Activated CD4-positive, alpha-beta memory T cell treated with anti-CD3 and anti-CD28 coated beads, Interleukin-2, amount 10 ng/mL, durations not matched to agents 7 days and 5 days (primary cell): ENCODE measurements around the gene CHST11. TPM values are rescaled to one million over a fixed set of nuclear protein-coding genes. Genes with fewer than 3 reads are reported as not detected.
A peak's percentile ranks its signal among the peaks of the same experiment; 100 is the strongest.

ENCODE experiments used
- CTCF ChIA-PET: fragments of 350-600 bp; sonication (Branson Sonifier 250); formaldehyde crosslinking; loops from one replicate; lab custom pipeline; 2021; ENCODE audit warnings: antibody characterized with exemption, inconsistent platforms; lab: Charles Lee
- POLR2A ChIA-PET: fragments of 350-600 bp; sonication (Branson Sonifier 250); formaldehyde crosslinking; loops from one replicate; lab custom pipeline; 2021; ENCODE audit warnings: antibody characterized with exemption; lab: Charles Lee
- DNase-seq: peaks from one replicate; pipeline ENCODE4 v3.0.0-alpha.2; 2020
- H3K27ac Mint-ChIP-seq: one replicate; pipeline ENCODE4 v1.8.0; 2021; ENCODE audit warnings: mild to moderate bottlenecking, mixed read lengths
- H3K27me3 Mint-ChIP-seq: one replicate; pipeline ENCODE4 v1.8.0; 2021; ENCODE audit warnings: mixed read lengths
- H3K36me3 Mint-ChIP-seq: one replicate; pipeline ENCODE4 v1.8.0; 2021; ENCODE audit warnings: low read depth, mixed read lengths
- H3K4me1 Mint-ChIP-seq: one replicate; pipeline ENCODE4 v1.8.0; 2021; ENCODE audit warnings: mixed read lengths
- H3K4me3 Mint-ChIP-seq: one replicate; pipeline ENCODE4 v1.8.0; 2021; ENCODE audit warnings: mild to moderate bottlenecking, mixed read lengths
- H3K9me3 Mint-ChIP-seq: one replicate; pipeline ENCODE4 v1.8.0; 2021; ENCODE audit warnings: mixed read lengths
- total RNA-seq, 2 experiments: library from RNA; stranded (reverse); gene quantifications; one replicate each; pipeline ENCODE4 v1.2.3, GENCODE V29; 2021

CHST11 gene
- total RNA-seq, 2 experiments from 2014 or later = 124 to 125 TPM

DNA sequence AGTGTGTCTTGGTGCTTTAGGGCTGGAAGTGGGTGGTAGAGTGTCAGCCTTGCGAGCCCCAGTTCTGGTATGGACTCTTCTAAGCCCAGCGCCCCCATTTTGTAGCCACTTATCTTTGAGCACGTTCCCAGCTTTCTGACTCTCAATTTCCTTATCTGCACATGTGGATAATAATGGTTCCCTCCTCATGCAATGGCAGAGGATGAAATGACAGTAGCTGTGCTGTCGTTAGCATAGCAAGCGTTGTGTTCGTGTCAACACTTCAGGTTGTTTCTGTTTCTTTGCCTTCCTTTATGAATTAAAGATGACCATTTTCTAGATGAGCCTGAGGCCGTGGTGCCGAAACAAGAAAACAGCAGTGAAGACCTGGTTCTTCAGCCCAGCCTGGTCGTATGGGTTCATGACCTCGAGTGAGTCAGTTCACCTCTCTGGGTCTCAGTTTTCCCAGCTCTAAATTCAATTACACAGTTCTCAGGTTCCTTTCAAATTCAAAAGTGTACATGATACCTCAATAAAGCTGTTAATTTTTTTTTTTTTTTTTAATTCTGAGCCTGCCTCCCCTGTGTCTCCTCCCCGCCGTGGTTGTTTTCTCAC lies 268.3 kb downstream of the CHST11 start:
- Mint-ChIP-seq H3K9me3 (no peaks in the 10 kb centered on the region), H3K27ac (no peak overlapping the region), H3K4me3 (no peak overlapping the region), H3K27me3 (no peaks in the 10 kb centered on the region), H3K36me3 (peaks cover 32% of the 10 kb centered on the region), H3K4me1 (peaks cover 48% of the 10 kb centered on the region)
- ChIA-PET POLR2A (no interaction called here), CTCF (interaction anchor here (1.0 kb wide), 1 partner anchor 314 kb away, joined by 3 read pairs; no protein-coding TSS in a partner anchor)
- DNase-seq = no peak

DNA sequence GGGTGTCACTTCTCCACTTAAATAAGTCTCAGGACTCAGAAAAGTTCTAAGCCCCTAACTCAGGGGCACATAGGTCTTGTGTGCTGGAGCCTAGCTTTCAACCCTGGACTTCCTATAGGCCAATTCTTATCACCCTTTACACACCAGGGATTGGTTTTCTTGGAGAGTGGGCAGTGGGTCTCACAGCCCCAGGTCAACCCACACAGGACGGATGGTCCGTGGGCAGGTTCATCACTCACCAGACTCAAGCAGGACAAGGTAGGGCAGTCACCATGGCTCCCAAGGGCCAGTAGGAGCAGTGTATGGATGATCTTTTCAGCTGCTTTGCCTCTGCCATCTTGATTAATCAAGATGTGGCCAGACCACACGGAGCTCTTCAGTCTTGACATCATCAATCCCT lies 268.9 kb downstream of the CHST11 start:
- CTCF ChIA-PET = interaction anchor here (1.0 kb wide), 1 partner anchor 313 kb away, joined by 3 read pairs; no protein-coding TSS in a partner anchor

DNA sequence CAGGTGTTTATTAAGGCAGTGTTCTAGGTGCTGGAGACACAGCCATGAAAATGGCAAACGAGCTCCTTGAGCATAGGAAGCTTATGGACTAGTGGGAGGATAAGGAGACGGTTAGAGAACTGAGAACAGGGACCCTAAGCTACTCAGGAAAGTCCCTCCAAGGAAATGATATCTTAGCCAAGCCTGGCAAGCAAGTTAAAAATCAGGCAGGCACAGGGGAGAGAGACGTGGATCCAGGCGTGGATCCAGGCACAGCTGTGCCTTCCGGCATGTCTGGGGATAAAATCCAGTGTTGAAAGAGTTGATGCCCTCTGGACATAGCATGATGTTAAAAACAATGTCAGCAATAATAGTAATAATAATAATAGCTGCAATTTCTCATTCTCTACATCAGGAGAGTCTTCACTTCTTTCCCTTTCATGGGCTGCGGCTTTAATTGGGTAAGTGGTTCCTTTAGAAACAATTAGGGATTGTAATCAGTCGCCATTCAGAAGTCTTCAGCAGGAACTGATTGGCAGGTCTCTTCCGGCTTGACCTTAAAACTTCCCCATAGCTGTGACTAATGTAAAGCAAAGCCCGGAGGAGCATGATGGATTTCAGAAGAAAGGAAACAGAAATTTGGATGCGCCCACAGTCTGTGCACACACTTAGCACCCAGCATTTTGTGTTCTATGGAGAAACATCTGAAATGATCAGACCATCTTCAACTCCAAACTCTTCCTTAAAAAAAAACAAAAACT lies 271.1 kb downstream of the CHST11 start:
- Mint-ChIP-seq H3K36me3 (peaks cover 19% of the 10 kb centered on the region), H3K27me3 (no peaks in the 10 kb centered on the region), H3K4me1 (peaks cover 30% of the 10 kb centered on the region), H3K4me3 (no peak overlapping the region), H3K27ac (no peak overlapping the region), H3K9me3 (no peaks in the 10 kb centered on the region)
- DNase-seq = no peak
- POLR2A ChIA-PET = interaction anchor here (1.3 kb wide), 1 partner anchor 16 kb away, joined by 3 read pairs; no protein-coding TSS in a partner anchor
- CTCF ChIA-PET = interaction anchor here (1.2 kb wide), 1 partner anchor 63 kb away, joined by 3 read pairs; no protein-coding TSS in a partner anchor

More for the DNA sequence above, 268.9 kb downstream of the CHST11 start:
- POLR2A ChIA-PET = no interaction called here
- H3K4me1 Mint-ChIP-seq = peaks cover 43% of the 10 kb centered on the region
- DNase-seq = no peak
- H3K27ac Mint-ChIP-seq = no peak overlapping the region
- H3K27me3 Mint-ChIP-seq = no peaks in the 10 kb centered on the region
- no peaks in the 10 kb centered on the region for H3K9me3 Mint-ChIP-seq
- peaks cover 29% of the 10 kb centered on the region for H3K36me3 Mint-ChIP-seq
- no peak overlapping the region for H3K4me3 Mint-ChIP-seq

DNA sequence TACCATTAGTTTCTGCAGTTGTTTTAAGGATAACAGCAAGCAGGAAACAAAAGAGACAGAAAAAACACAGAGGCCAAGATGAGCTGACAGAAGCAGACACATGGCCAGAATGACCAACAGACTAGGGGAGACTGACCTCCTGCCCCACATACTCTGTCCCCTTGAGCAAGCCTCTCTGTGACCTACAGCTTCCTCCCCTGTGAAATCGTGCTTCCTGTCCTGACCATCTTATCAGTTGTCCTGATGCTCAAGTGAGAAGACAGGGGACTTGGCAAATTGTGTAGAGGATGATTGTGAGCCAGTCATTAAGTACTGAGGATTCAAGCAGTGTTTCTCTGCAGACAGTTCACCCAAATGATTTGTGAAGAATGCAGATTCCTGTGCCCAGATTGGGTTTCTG lies 272.3 kb downstream of the CHST11 start:
- no peaks in the 10 kb centered on the region for H3K27me3 Mint-ChIP-seq
- ChIA-PET POLR2A (no interaction called here), CTCF (no interaction called here)
- no peak for DNase-seq
- peak overlapping the region; percentile 40 for H3K27ac Mint-ChIP-seq
- H3K36me3 Mint-ChIP-seq = peaks cover 14% of the 10 kb centered on the region
- H3K4me3 Mint-ChIP-seq = no peak overlapping the region
- H3K9me3 Mint-ChIP-seq = no peaks in the 10 kb centered on the region
- H3K4me1 Mint-ChIP-seq = peaks cover 34% of the 10 kb centered on the region

DNA sequence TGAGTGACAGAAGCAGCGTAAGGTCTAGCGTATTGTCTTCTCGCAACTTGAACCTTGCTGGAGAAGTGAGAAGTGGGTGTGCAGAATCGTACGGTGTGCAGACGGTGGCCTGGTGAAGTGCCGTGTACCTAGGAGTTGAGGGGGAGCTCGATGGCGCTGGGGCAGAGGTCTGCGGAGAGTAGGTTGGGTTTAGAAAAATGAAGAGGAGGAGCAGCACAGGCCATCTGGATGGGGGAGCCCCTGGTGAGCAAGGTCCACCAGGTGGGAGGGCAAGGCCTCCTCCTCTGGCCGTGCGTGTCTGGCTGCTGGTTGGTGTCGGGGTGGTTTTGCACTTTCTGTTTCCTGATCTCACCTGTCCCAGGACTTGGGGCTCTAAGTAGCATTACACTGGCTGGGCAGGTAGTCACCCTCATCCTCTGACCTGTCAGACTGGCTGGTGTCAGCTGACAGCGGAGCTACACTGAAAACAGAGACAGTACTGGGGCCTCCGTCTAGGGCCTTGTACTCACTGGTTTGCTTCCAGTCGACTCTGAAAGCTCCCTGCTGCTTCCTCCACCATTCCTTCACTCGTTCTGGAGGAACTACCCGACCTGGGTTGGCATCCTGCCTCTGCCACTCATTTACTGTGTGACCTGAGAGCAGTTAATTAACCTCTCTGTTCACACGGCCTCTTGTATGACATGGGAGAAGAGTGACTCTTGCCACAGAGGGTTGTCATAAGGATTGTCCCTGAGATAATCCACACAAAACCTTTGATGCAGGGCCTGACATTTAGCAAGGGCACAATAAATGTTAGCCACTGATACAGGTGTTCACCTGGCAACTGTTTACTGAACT lies 273.1 kb downstream of the CHST11 start:
- H3K9me3 Mint-ChIP-seq = no peaks in the 10 kb centered on the region
- ChIA-PET CTCF (no interaction called here), POLR2A (no interaction called here)
- peak overlapping the region; percentile 40 for H3K27ac Mint-ChIP-seq
- DNase-seq = no peak
- no peaks in the 10 kb centered on the region for H3K27me3 Mint-ChIP-seq
- no peak overlapping the region for H3K4me3 Mint-ChIP-seq
- H3K36me3 Mint-ChIP-seq = peaks cover 13% of the 10 kb centered on the region
- peaks cover 40% of the 10 kb centered on the region for H3K4me1 Mint-ChIP-seq

DNA sequence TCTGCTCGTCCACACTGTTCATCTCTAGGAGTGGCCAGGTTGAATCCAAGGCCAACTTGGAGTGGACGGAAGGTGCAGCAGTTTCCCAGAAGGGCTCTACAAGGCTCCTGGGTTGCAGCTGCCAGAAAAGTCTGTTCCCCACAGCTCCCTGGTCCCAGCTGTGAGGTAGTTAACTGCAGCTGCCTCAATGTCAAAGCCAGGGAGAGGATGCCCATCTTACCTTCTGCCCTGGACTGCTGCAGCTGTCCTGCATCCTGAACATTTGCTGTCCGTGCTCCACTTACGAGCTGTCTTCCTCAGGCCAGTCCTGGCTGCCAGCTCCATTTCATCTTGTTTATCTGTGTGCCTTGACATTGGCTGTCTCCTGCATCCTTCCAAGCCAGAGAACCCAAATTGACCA lies 274.0 kb downstream of the CHST11 start:
- DNase-seq = no peak
- no peak overlapping the region for H3K4me3 Mint-ChIP-seq
- ChIA-PET CTCF (no interaction called here), POLR2A (no interaction called here)
- peaks cover 49% of the 10 kb centered on the region for H3K4me1 Mint-ChIP-seq
- H3K36me3 Mint-ChIP-seq = peaks cover 9% of the 10 kb centered on the region
- peak overlapping the region; percentile 2 for H3K27ac Mint-ChIP-seq
- no peaks in the 10 kb centered on the region for H3K9me3 Mint-ChIP-seq
- no peaks in the 10 kb centered on the region for H3K27me3 Mint-ChIP-seq

DNA sequence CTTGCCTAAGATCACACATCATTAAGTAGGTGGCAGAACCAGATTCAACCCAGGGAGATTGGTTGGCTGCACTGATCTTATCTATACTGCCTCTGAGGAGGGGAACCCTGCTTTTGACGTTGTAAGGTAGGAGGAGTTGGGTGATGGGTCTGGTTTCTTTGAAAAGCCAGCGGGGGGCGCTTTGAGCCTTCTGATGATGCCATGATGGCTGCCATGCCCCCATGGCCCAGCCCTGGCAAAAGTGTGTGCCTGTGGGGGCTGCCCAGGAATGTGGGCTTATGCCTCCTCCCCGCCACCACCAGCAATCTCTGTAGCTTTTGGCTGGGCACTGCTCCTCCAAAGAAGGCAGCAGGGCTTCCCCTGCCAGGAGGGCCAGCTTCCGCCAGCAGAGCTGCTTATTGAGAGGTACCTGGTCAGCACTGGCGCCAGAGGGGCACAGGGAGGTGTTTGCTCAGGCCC lies 277.0 kb downstream of the CHST11 start:
- ChIA-PET POLR2A (no interaction called here), CTCF (no interaction called here)
- H3K4me3 Mint-ChIP-seq = no peak overlapping the region
- no peaks in the 10 kb centered on the region for H3K9me3 Mint-ChIP-seq
- H3K4me1 Mint-ChIP-seq = peaks cover 73% of the 10 kb centered on the region
- no peak overlapping the region for H3K27ac Mint-ChIP-seq
- no peaks in the 10 kb centered on the region for H3K27me3 Mint-ChIP-seq
- peaks cover 14% of the 10 kb centered on the region for H3K36me3 Mint-ChIP-seq
- DNase-seq = peak; percentile 42

DNA sequence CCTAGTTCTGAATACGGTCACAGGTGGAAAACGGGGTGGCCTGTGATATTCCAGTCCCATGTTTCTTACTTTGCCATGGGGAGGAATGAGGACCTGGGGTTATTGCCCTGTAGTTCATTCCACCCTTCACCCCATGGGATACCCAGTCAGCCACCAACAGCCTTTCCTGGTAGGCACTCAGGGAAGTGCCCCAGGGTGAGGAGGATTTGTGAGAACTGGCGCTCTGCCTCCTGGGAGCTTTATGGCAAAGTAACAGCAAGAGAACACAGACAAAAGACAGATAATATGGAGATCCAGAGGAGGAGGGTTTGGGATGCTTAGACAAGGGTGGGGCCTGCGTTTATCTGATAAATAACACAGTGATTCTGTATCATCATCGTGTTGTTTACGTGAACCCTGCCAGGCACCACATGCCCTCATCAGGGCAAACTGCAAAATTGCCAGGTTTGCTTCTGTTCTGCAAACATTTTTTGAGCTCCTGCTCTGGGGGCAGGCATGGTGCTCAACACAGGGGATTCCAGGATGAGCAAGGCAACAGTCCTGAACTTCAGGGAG lies 277.9 kb downstream of the CHST11 start:
- Mint-ChIP-seq H3K9me3 (no peaks in the 10 kb centered on the region), H3K27me3 (no peaks in the 10 kb centered on the region), H3K36me3 (peaks cover 9% of the 10 kb centered on the region), H3K27ac (peak overlapping the region; percentile 16), H3K4me1 (peaks cover 73% of the 10 kb centered on the region), H3K4me3 (no peak overlapping the region)
- no peak for DNase-seq
- ChIA-PET CTCF (interaction anchor here (1.8 kb wide), 1 partner anchor 353 kb away, joined by 5 read pairs; no protein-coding TSS in a partner anchor), POLR2A (no interaction called here)

DNA sequence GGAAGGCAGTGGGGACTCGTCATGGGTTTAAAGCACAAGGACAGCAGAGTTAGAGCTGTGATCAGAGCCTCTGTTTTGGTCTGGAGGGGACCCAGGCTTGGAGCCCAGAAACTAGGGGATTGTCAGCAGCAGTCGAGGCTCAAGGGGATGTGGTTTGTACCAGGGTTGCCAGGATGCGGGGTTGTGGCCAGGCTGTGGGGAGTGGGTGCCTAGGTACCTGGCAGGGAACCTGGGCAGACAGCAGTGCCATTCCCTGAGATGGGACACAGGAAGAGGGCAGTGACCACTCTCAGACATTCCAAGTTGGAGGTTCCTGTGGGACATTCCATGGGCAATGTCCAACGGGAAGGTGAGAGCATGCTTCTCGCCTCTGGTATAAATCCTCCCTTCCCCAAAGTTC lies 279.1 kb downstream of the CHST11 start:
- peaks cover 8% of the 10 kb centered on the region for H3K36me3 Mint-ChIP-seq
- H3K27ac Mint-ChIP-seq = peak overlapping the region; percentile 6
- DNase-seq = peak; percentile 38
- H3K27me3 Mint-ChIP-seq = no peaks in the 10 kb centered on the region
- H3K9me3 Mint-ChIP-seq = no peaks in the 10 kb centered on the region
- H3K4me3 Mint-ChIP-seq = no peak overlapping the region
- CTCF ChIA-PET = interaction anchor here (1.8 kb wide), 1 partner anchor 354 kb away, joined by 5 read pairs; no protein-coding TSS in a partner anchor
- POLR2A ChIA-PET = no interaction called here
- peaks cover 82% of the 10 kb centered on the region for H3K4me1 Mint-ChIP-seq

DNA sequence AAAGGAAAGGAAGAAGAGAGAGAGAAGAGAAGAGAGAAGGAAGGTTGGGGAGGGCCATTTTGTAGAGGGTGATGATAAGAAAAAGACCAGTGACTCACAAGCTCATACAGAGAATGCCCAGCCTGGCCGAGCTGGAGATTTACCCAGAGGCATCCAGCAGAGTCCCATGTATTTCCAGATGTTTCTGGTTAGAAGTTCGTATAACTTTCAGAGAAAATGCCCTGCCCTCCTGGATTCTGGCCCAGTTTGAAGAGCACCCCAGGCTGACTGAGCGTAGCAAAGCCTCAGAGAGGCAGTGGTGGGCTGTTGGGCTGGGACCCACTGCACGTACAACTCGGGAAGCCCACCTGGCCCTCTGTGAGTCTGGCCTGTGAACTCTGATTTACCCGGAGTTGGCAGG lies 279.6 kb downstream of the CHST11 start:
- CTCF ChIA-PET = interaction anchor here (1.8 kb wide), 1 partner anchor 355 kb away, joined by 5 read pairs; no protein-coding TSS in a partner anchor

DNA sequence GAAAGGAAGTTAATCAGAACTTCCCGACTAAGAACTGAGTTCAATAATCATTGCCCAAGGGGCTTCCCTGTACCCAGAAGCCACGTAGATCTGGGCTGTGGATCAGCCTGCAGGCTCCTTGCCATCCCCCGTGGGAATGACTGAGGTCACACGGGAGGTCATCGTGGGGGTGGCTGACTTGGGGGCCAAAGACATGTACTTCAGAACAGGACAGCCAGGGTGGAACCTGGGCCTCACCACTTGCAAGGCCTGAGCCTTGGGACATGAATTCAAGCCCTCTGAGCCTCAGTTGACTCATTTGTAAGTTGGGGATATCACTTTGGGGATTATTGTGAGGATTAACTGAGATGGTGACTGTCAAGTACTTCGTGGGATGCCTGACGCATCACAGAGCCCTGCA lies 280.4 kb downstream of the CHST11 start:
- H3K9me3 Mint-ChIP-seq = no peaks in the 10 kb centered on the region
- H3K4me3 Mint-ChIP-seq = no peak overlapping the region
- H3K4me1 Mint-ChIP-seq = peaks cover 92% of the 10 kb centered on the region
- CTCF ChIA-PET = no interaction called here
- no peaks in the 10 kb centered on the region for H3K27me3 Mint-ChIP-seq
- H3K27ac Mint-ChIP-seq = peak overlapping the region; percentile 33
- POLR2A ChIA-PET = no interaction called here
- H3K36me3 Mint-ChIP-seq = peaks cover 14% of the 10 kb centered on the region
- no peak for DNase-seq

More for the DNA sequence above, 279.6 kb downstream of the CHST11 start:
- DNase-seq = no peak
- Mint-ChIP-seq H3K9me3 (no peaks in the 10 kb centered on the region), H3K27me3 (no peaks in the 10 kb centered on the region), H3K4me1 (peaks cover 84% of the 10 kb centered on the region), H3K27ac (peak overlapping the region; percentile 27), H3K36me3 (peaks cover 13% of the 10 kb centered on the region), H3K4me3 (no peak overlapping the region)
- POLR2A ChIA-PET = no interaction called here

DNA sequence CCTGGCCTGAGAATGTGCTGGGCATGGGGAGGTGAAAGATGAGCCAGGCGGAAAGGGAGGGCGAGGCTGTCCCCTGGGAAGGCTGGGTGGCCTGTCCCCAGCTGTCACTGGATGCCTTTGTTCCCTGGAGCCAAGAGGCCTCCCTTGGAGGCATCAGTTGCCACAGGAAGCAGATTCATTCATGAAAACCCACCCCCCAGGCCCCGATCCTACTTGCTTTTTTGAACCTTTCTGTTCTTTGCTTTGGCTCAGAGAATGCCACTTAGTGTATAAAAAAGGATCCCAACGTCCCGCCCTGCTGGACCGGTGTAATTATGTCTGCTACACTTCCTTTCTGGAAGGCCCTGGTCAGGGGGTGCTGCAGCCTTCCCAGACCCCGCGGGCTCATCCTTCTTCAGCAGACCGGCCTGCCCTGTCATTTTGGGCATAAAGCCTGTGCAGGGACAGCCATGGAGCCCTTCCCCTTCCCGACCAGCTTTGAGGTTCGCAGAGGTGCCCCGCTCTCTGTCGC lies 281.1 kb downstream of the CHST11 start:
- no peak overlapping the region for H3K4me3 Mint-ChIP-seq
- no peaks in the 10 kb centered on the region for H3K27me3 Mint-ChIP-seq
- H3K27ac Mint-ChIP-seq = peak overlapping the region; percentile 38
- H3K9me3 Mint-ChIP-seq = no peaks in the 10 kb centered on the region
- peaks cover 89% of the 10 kb centered on the region for H3K4me1 Mint-ChIP-seq
- ChIA-PET CTCF (interaction anchor here (2.0 kb wide), 1 partner anchor 356 kb away, joined by 5 read pairs; no protein-coding TSS in a partner anchor), POLR2A (no interaction called here)
- H3K36me3 Mint-ChIP-seq = peaks cover 16% of the 10 kb centered on the region
- no peak for DNase-seq
